ENCODE data around the gene EFNA3. TPM values are rescaled to one million over a fixed set of nuclear protein-coding genes. Genes with fewer than 3 reads are reported as not detected.

The EFNA3 gene
- total RNA-seq, 4 donors from 2014 or later: 0.44 to 3.7 (median 1.7) TPM; not detected in 1

GRCh38 chr1:155086856-155087535, 8.4 kb downstream of the EFNA3 start:
- TF ChIP-seq CTCF (IDR thresholded peaks at IDR 0.05; ENCODE audit: low read depth): no peak

DNA sequence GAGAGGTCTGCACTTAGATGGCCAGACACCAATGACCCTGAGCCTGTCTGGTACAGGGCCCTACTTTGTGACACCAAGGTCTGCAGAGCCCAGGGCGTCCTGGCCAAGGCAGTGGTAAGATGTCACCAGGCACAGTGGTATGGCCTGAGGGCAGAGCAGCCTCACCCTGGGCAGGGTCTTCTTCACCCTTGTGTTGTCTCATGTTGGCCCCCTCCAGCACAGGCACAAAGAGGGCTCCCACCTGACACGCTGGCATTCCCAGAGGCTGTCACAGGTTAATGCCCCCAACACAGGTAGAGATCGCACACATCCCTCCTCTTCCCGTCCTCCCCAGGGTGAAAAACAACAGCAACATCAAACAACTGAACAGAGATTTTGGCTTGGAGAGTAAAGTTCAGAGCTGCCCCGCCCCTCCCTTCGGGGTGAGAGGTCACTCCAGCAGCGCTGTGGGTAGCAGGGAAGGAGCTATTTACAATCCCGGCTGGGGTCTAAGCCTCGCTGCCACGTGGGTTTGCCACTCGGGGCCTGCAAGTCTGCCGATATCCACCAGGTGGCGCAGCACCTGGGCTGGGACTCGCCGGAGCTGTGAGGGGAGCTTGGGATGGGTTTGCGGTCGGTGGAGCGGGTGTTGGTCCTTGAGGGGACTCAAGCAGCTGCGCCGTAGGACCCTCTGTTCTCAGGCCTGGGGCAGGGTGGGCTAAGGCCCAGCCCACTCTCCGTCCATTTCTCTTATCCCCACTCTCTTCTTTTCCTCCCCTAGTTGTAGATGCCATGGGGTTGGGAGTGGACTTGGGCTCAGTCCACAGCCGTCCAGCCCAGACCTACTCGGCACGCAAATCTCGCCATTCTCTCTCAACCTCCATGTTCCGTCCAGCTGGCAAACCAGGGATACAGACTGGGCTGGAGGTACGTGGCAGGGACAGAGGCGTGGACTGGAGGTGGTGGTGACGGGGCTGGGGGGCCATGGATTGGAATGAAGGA, 12.7 kb downstream of the EFNA3 start:
- TF ChIP-seq CTCF (IDR thresholded peaks at IDR 0.05; ENCODE audit: low read depth): no peak

DNA sequence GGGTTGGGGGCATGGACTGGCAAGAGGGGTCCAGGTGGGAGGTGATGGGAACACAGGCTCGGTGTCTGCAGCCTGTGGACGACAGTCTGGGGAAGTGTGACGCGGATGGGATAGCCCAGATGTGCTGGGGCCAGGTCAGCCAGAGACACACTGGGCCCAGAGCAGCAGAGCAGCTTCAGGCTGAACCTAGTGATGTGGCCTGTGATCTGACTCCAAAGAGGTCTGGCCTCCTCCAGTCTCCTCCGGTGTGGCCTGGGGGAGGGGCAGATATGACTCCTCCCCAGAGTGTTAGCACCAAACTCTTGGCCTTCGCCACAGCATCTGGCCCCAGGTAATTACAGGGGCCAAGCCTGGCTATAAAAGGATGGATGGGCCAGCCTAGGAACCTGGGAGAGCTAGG, 13.5 kb downstream of the EFNA3 start:
- TF ChIP-seq CTCF (IDR thresholded peaks at IDR 0.05; ENCODE audit: low read depth): no peak

GRCh38 chr1:155092641-155093040, 14.0 kb downstream of the EFNA3 start:
- TF ChIP-seq CTCF (IDR thresholded peaks at IDR 0.05; ENCODE audit: low read depth): no peak

- TF ChIP-seq CTCF (IDR thresholded peaks at IDR 0.05; ENCODE audit: low read depth): no peak
Observed at GRCh38 chr1:155093911-155094621, 15.4 kb downstream of the EFNA3 start.

DNA sequence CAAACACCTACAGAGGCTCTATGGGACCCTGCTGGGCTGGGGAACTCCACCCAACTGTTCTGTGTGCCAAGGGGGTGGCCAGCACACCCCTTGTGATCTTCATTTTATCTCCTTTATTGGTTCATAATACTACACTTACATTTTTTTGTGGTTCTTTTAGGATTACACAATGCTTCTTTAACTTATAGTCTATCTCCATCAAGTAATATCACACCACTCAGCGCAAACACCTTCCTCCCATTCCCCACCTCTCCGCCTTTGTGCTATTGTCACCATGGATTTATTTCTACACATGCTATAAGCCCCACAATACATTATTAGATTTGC, 15.9 kb downstream of the EFNA3 start:
- no peak for TF ChIP-seq CTCF (IDR thresholded peaks at IDR 0.05; ENCODE audit: low read depth)

GRCh38 chr1:155099331-155099730, 20.7 kb downstream of the EFNA3 start:
- no peak for TF ChIP-seq CTCF (IDR thresholded peaks at IDR 0.05; ENCODE audit: low read depth)

All from subcutaneous adipose tissue (tissue), 4 donors.